IPS-20b (cell line): ENCODE results near the gene ITPKB.

ENCODE experiments used
- H3K27ac ChIP-seq: one replicate; pipeline ENCODE4 v1.5.1; 2013; ENCODE audit warnings: low read length
- H3K27me3 ChIP-seq: 2 replicates; pipeline ENCODE4 v1.6.1; 2013; ENCODE audit warnings: mild to moderate bottlenecking, low read length, inconsistent platforms; ENCODE audit not compliant: insufficient read depth
- H3K36me3 ChIP-seq: 2 replicates; pipeline ENCODE4 v1.6.1; 2013; ENCODE audit warnings: low read depth, mild to moderate bottlenecking, inconsistent platforms, low read length, moderate library complexity; ENCODE audit not compliant: insufficient read depth
- H3K4me1 ChIP-seq: 2 replicates; pipeline ENCODE4 v1.6.1; 2013; ENCODE audit warnings: mild to moderate bottlenecking, control low read depth, inconsistent platforms, low read length, moderate library complexity; ENCODE audit not compliant: insufficient read depth
- H3K4me3 ChIP-seq: 2 replicates; pipeline ENCODE4 v1.5.1; 2013; ENCODE audit warnings: mild to moderate bottlenecking, low read length, inconsistent platforms
- H3K9ac ChIP-seq: 2 replicates; pipeline ENCODE4 v1.6.1; 2013; ENCODE audit warnings: low read depth, mild to moderate bottlenecking, inconsistent platforms, low read length, moderate library complexity
- H3K9me3 ChIP-seq: 2 replicates; pipeline ENCODE4 v1.6.1; 2013; ENCODE audit warnings: mild to moderate bottlenecking, low read depth, low read length, inconsistent platforms; ENCODE audit not compliant: insufficient read depth

ITPKB gene

GRCh38 chr1:226736001-226736907, 2.8 kb downstream of the ITPKB start:
- H3K9me3 ChIP-seq, result no peaks in the 10 kb centered on the region
- H3K27me3 ChIP-seq, result peaks cover 76% of the 10 kb centered on the region
- H3K4me1 ChIP-seq, result peaks cover 11% of the 10 kb centered on the region
- no peak overlapping the region for H3K27ac ChIP-seq
- no peaks in the 10 kb centered on the region for H3K36me3 ChIP-seq
- peak overlapping the region; percentile 76; the same call in 1 of the 2 replicates for H3K4me3 ChIP-seq
- no peak overlapping the region for H3K9ac ChIP-seq

GRCh38 chr1:226735576-226735975, 3.5 kb downstream of the ITPKB start:
- Histone ChIP-seq H3K4me1 (peaks cover 18% of the 10 kb centered on the region), H3K36me3 (no peaks in the 10 kb centered on the region), H3K4me3 (no peak overlapping the region), H3K9me3 (no peaks in the 10 kb centered on the region), H3K27ac (no peak overlapping the region), H3K9ac (no peak overlapping the region), H3K27me3 (peaks cover 69% of the 10 kb centered on the region)

- H3K27ac ChIP-seq, result no peak overlapping the region
- peaks cover 21% of the 10 kb centered on the region for H3K4me1 ChIP-seq
- no peaks in the 10 kb centered on the region for H3K9me3 ChIP-seq
- peaks cover 60% of the 10 kb centered on the region for H3K27me3 ChIP-seq
- H3K4me3 ChIP-seq, result no peak overlapping the region
- no peaks in the 10 kb centered on the region for H3K36me3 ChIP-seq
- no peak overlapping the region for H3K9ac ChIP-seq
Measured at GRCh38 chr1:226734611-226735153, 4.4 kb downstream of the ITPKB start.

- Histone ChIP-seq H3K27me3 (peaks cover 52% of the 10 kb centered on the region), H3K4me3 (no peak overlapping the region), H3K27ac (no peak overlapping the region)
Measured at GRCh38 chr1:226733876-226734275, 5.2 kb downstream of the ITPKB start.

GRCh38 chr1:226733304-226733703, 5.8 kb downstream of the ITPKB start:
- Histone ChIP-seq H3K9ac (no peak overlapping the region), H3K36me3 (no peaks in the 10 kb centered on the region), H3K27ac (no peak overlapping the region), H3K27me3 (peaks cover 46% of the 10 kb centered on the region), H3K4me3 (no peak overlapping the region), H3K4me1 (peaks cover 17% of the 10 kb centered on the region), H3K9me3 (no peaks in the 10 kb centered on the region)

More at GRCh38 chr1:226733876-226734275, 5.2 kb downstream of the ITPKB start:
- Histone ChIP-seq H3K9me3 (no peaks in the 10 kb centered on the region), H3K36me3 (no peaks in the 10 kb centered on the region), H3K4me1 (peaks cover 17% of the 10 kb centered on the region), H3K9ac (no peak overlapping the region)

GRCh38 chr1:226732856-226733291, 6.2 kb downstream of the ITPKB start:
- peaks cover 18% of the 10 kb centered on the region for H3K4me1 ChIP-seq
- H3K36me3 ChIP-seq, result no peaks in the 10 kb centered on the region
- no peaks in the 10 kb centered on the region for H3K9me3 ChIP-seq
- H3K27ac ChIP-seq, result no peak overlapping the region
- no peak overlapping the region for H3K4me3 ChIP-seq
- no peak overlapping the region for H3K9ac ChIP-seq
- peaks cover 42% of the 10 kb centered on the region for H3K27me3 ChIP-seq

- Histone ChIP-seq H3K4me3 (no peak overlapping the region), H3K36me3 (no peaks in the 10 kb centered on the region), H3K27ac (no peak overlapping the region), H3K9ac (no peak overlapping the region; the same call in 1 of the 2 replicates), H3K9me3 (no peaks in the 10 kb centered on the region), H3K4me1 (peaks cover 24% of the 10 kb centered on the region), H3K27me3 (peaks cover 27% of the 10 kb centered on the region)
Measured at GRCh38 chr1:226731257-226731893, 7.7 kb downstream of the ITPKB start.

GRCh38 chr1:226730836-226731235, 8.2 kb downstream of the ITPKB start:
- Histone ChIP-seq H3K4me3 (no peak overlapping the region; the same call in 1 of the 2 replicates), H3K4me1 (peaks cover 23% of the 10 kb centered on the region), H3K9me3 (no peaks in the 10 kb centered on the region), H3K27ac (no peak overlapping the region), H3K9ac (no peak overlapping the region; the same call in 1 of the 2 replicates), H3K36me3 (no peaks in the 10 kb centered on the region), H3K27me3 (peaks cover 22% of the 10 kb centered on the region)

GRCh38 chr1:226730071-226730470, 9.0 kb downstream of the ITPKB start:
- Histone ChIP-seq H3K9ac (no peak overlapping the region), H3K4me1 (peaks cover 21% of the 10 kb centered on the region), H3K9me3 (no peaks in the 10 kb centered on the region), H3K4me3 (no peak overlapping the region), H3K27ac (no peak overlapping the region), H3K27me3 (peaks cover 14% of the 10 kb centered on the region), H3K36me3 (no peaks in the 10 kb centered on the region)

GRCh38 chr1:226728448-226728847, 10.6 kb downstream of the ITPKB start:
- no peak overlapping the region for H3K9ac ChIP-seq
- H3K4me3 ChIP-seq, result no peak overlapping the region
- peaks cover 36% of the 10 kb centered on the region for H3K4me1 ChIP-seq
- no peak overlapping the region for H3K27ac ChIP-seq
- no peaks in the 10 kb centered on the region for H3K36me3 ChIP-seq
- no peaks in the 10 kb centered on the region for H3K9me3 ChIP-seq
- no peaks in the 10 kb centered on the region for H3K27me3 ChIP-seq

GRCh38 chr1:226725897-226726267, 13.2 kb downstream of the ITPKB start:
- Histone ChIP-seq H3K27ac (no peak overlapping the region), H3K27me3 (no peaks in the 10 kb centered on the region), H3K9ac (no peak overlapping the region), H3K4me1 (peaks cover 38% of the 10 kb centered on the region), H3K36me3 (no peaks in the 10 kb centered on the region), H3K4me3 (no peak overlapping the region), H3K9me3 (no peaks in the 10 kb centered on the region)
